ENCODE results near the gene FAM13C.

GRCh38 chr10:59333701-59334100 lies 28.6 kb downstream of the FAM13C start:
- TF ChIP-seq CTCF (IDR thresholded peaks at IDR 0.05): no peak
- no peak for TF ChIP-seq POLR2A (IDR thresholded peaks at IDR 0.05)
